GM10847 (cell line): ENCODE data around the gene CTNNA1.

Experiments
- POLR2A ChIP-seq: IDR thresholded peaks from 2 replicates; pipeline ENCODE4 v1.6.1; 2011; ENCODE audit not compliant: insufficient read length; ENCODE audit errors: extremely low read depth

The CTNNA1 gene

GRCh38 chr5:138792195-138792790 is 39.1 kb downstream of the CTNNA1 start:
- no peak for TF ChIP-seq POLR2A

GRCh38 chr5:138793575-138793974 is 40.4 kb downstream of the CTNNA1 start:
- TF ChIP-seq POLR2A = no peak

GRCh38 chr5:138803285-138803684 is 50.1 kb downstream of the CTNNA1 start:
- TF ChIP-seq POLR2A = no peak

GRCh38 chr5:138803935-138804334 is 50.7 kb downstream of the CTNNA1 start:
- TF ChIP-seq POLR2A = no peak

GRCh38 chr5:138805096-138805495 is 51.9 kb downstream of the CTNNA1 start:
- TF ChIP-seq POLR2A = no peak

GRCh38 chr5:138807182-138807581 is 54.0 kb downstream of the CTNNA1 start:
- TF ChIP-seq POLR2A = no peak

GRCh38 chr5:138809391-138809790 is 56.2 kb downstream of the CTNNA1 start:
- TF ChIP-seq POLR2A = no peak

GRCh38 chr5:138815529-138815928 is 62.3 kb downstream of the CTNNA1 start:
- TF ChIP-seq POLR2A = no peak

GRCh38 chr5:138817241-138817640 is 64.0 kb downstream of the CTNNA1 start:
- no peak for TF ChIP-seq POLR2A

- no peak for TF ChIP-seq POLR2A
Observed at GRCh38 chr5:138819081-138819480, 65.9 kb downstream of the CTNNA1 start.

- TF ChIP-seq POLR2A = no peak
Observed at GRCh38 chr5:138820695-138821094, 67.5 kb downstream of the CTNNA1 start.

- no peak for TF ChIP-seq POLR2A
Observed at GRCh38 chr5:138824516-138824915, 71.3 kb downstream of the CTNNA1 start.

GRCh38 chr5:138824924-138825863 is 72.0 kb downstream of the CTNNA1 start:
- TF ChIP-seq POLR2A = no peak

- TF ChIP-seq POLR2A = no peak
Observed at GRCh38 chr5:138828556-138828955, 75.3 kb downstream of the CTNNA1 start.

- no peak for TF ChIP-seq POLR2A
Observed at GRCh38 chr5:138829341-138829740, 76.1 kb downstream of the CTNNA1 start.

- TF ChIP-seq POLR2A = no peak
Observed at GRCh38 chr5:138831703-138832102, 78.5 kb downstream of the CTNNA1 start.

- TF ChIP-seq POLR2A = no peak
Observed at GRCh38 chr5:138832218-138832617, 79.0 kb downstream of the CTNNA1 start.

- TF ChIP-seq POLR2A = no peak
Observed at GRCh38 chr5:138833080-138833479, 79.9 kb downstream of the CTNNA1 start.
